ENCODE results near the gene GTSF1L. TPM values are rescaled to one million over a fixed set of nuclear protein-coding genes. Genes with fewer than 3 reads are reported as not detected.

GTSF1L gene
- total and polyA plus RNA-seq, 4 donors, result not detected

GRCh38 chr20:43736588-43737158 is 9.9 kb upstream of the GTSF1L start:
- Histone ChIP-seq H3K9ac (ENCODE audit: low read depth in 1 of 2, low read length in 2 of 2) (no peak overlapping the region), H3K36me3 (ENCODE audit: control insufficient read depth in 4 of 4, insufficient read depth in 3 of 4, low read depth in 1 of 4, low read length in 3 of 4) (no peaks in the 10 kb centered on the region), H3K4me3 (ENCODE audit: low read depth in 1 of 3, low read length in 3 of 3) (no peak overlapping the region), H3K27me3 (ENCODE audit: control insufficient read depth in 4 of 4, insufficient read depth in 4 of 4, low read length in 3 of 4) (no peaks in the 10 kb centered on the region), H3K9me3 (ENCODE audit: control insufficient read depth in 4 of 4, low read length in 3 of 4) (no peaks in the 10 kb centered on the region), H3K4me1 (ENCODE audit: control insufficient read depth in 4 of 4, insufficient read depth in 4 of 4, low read length in 3 of 4) (peaks cover 5 to 9% (median 8%) of the 10 kb centered on the region in 4 donors), H3K27ac (ENCODE audit: low read depth in 1 of 2, low read length in 2 of 2) (no peak overlapping the region)
- TF ChIP-seq ZBTB33 (IDR thresholded peaks at IDR 0.05) (no peak), MAX (IDR thresholded peaks at IDR 0.05) (no peak), SP1 (IDR thresholded peaks at IDR 0.05) (no peak), FOXA2 (IDR thresholded peaks at IDR 0.05) (no peak), FOXA1 (IDR thresholded peaks at IDR 0.05) (no peak), RXRA (IDR thresholded peaks at IDR 0.05) (no peak), CTCF (IDR thresholded peaks at IDR 0.05; ENCODE audit: low read depth, low read length, missing input control) (no peak), ATF3 (IDR thresholded peaks at IDR 0.05) (no peak), HNF4G (IDR thresholded peaks at IDR 0.05) (no peak), NR2F2 (IDR thresholded peaks at IDR 0.05) (no peak), HNF4A (conservative IDR thresholded peaks at IDR 0.05) (no peak), TAF1 (conservative IDR thresholded peaks at IDR 0.05) (no peak), RAD21 (IDR thresholded peaks at IDR 0.05) (no peak), JUND (IDR thresholded peaks at IDR 0.05) (no peak), GABPA (IDR thresholded peaks at IDR 0.05 in 1 of 2, conservative IDR thresholded peaks at IDR 0.05 in 1 of 2) (no peak), REST (IDR thresholded peaks at IDR 0.05) (no peak), YY1 (IDR thresholded peaks at IDR 0.05) (no peak)
- 65% methylated on average over 2 of the region's 2 CpGs for WGBS
- DNase-seq (ENCODE audit: low spot score), result no peak
